Loucy (cell line): ENCODE data around the gene CRYBA4.

Source experiments
- CTCF ChIP-seq: fragments of 200-600 bp; sonication (generic); conservative IDR thresholded peaks from 2 replicates; pipeline ENCODE4 v1.5.1; 2014; ENCODE audit warnings: mild to moderate bottlenecking, antibody characterized with exemption, low read length
- EZH2phosphoT487 ChIP-seq: fragments of 200-600 bp; IDR thresholded peaks from 2 replicates; pipeline ENCODE4 v1.6.1; 2018; ENCODE audit warnings: antibody characterized with exemption, mild to moderate bottlenecking, moderate library complexity, borderline replicate concordance

GRCh38 chr22:26671317-26672059 is 49.7 kb downstream of the CRYBA4 start:
- TF ChIP-seq CTCF, result no peak
- TF ChIP-seq EZH2phosphoT487, result no peak
